AG09309 (cell line): ENCODE data around the gene EYS.

ENCODE experiments used
- DNase-seq: peaks from one replicate; pipeline ENCODE4 v3.0.0-alpha.2; 2010; ENCODE audit warnings: low read depth
- H3K4me3 ChIP-seq: 2 replicates; pipeline ENCODE4 v1.5.1; 2011; ENCODE audit warnings: mild to moderate bottlenecking, low read depth, low read length, moderate library complexity; ENCODE audit not compliant: control insufficient read depth
- TF ChIP-seq, protein P1 (sequence below): IDR thresholded peaks from 2 replicates; pipeline ENCODE4 v1.5.1; 2011; ENCODE audit warnings: mild to moderate bottlenecking, low read depth, low read length, inconsistent platforms; ENCODE audit not compliant: insufficient read depth, control insufficient read depth; ENCODE audit errors: missing control alignments

EYS gene

DNA sequence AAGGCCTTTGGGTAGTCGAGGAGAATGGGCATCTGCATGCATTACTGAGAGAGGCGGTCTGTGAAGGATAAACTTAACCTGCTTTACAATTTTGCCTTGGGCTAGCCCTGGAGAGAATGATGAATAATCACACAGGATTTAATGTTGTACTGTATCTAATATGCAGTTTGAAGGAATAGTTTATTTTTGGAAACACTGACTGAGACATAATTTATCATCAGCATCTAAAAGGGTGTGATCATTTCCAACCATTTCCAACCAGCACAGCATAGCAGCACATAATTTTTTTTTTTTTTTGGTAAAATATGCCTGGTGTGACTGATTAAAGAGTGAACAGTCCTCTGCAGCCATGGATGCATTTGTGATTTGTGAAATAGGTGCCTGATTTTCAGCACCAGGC lies 1552.0 kb downstream of the EYS start:
- H3K4me3 ChIP-seq = no peak overlapping the region
- TF ChIP-seq, protein P1, sequence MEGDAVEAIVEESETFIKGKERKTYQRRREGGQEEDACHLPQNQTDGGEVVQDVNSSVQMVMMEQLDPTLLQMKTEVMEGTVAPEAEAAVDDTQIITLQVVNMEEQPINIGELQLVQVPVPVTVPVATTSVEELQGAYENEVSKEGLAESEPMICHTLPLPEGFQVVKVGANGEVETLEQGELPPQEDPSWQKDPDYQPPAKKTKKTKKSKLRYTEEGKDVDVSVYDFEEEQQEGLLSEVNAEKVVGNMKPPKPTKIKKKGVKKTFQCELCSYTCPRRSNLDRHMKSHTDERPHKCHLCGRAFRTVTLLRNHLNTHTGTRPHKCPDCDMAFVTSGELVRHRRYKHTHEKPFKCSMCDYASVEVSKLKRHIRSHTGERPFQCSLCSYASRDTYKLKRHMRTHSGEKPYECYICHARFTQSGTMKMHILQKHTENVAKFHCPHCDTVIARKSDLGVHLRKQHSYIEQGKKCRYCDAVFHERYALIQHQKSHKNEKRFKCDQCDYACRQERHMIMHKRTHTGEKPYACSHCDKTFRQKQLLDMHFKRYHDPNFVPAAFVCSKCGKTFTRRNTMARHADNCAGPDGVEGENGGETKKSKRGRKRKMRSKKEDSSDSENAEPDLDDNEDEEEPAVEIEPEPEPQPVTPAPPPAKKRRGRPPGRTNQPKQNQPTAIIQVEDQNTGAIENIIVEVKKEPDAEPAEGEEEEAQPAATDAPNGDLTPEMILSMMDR = no peak
- no peak for DNase-seq

DNA sequence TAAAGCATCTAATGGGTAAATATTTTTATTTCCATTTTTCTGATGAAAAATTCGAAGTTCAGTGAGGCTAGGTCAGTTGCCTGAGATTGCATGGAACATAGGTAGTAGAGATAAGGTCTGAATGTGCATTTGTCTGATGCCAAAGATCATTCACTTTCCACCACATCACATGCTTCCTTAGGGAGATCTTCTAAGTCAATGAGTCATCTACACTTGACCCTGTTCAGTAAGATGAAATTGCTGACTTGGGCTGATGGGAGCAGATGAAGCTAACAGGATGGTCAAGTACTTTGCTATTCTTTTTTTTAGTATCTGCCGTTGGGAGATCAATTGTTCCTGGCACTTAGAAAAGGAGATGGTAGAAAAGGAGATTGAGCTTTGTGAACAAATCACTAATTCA lies 1560.2 kb downstream of the EYS start:
- TF ChIP-seq, protein P1 = no peak
- H3K4me3 ChIP-seq = no peak overlapping the region
- DNase-seq = no peak

DNA sequence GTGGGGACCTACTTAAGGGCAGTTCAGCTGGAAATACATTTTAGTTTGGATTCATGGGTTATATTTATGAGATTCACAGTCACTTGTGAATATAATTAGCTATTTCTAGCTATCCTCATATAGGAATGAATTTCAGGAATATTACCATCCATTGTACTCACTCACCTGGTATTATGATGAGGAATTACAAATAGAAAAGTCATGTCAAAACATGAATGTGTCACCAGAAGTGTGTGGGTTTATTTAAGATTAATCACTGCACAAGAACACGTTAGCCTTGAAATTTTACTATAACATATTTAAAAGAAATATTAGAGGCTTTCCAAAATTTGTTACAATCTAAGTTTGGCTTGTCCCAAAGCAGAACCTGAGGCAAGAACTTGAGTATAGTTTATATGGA lies 1560.9 kb downstream of the EYS start:
- no peak overlapping the region for H3K4me3 ChIP-seq
- DNase-seq = no peak
- TF ChIP-seq, protein P1 = no peak

DNA sequence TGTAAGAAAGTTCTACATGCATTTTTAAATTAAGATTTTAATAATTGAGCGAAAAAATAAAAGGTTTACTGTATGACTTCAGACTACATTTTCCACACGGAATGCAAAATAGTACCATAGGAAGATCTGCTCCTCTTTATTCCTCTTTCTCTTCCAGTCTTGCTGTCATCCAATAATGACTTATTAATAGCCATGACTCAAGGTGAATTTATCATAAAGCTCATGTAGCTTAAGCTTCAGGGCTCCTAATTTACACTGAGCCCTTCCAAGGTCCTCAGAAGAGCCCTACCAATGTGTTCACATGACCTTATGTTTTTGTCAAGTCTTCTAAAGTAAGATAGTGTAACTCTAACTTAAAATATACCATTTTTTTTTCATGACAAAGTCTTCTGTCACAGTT lies 1561.4 kb downstream of the EYS start:
- no peak for DNase-seq
- no peak overlapping the region for H3K4me3 ChIP-seq
- TF ChIP-seq, protein P1 = no peak

DNA sequence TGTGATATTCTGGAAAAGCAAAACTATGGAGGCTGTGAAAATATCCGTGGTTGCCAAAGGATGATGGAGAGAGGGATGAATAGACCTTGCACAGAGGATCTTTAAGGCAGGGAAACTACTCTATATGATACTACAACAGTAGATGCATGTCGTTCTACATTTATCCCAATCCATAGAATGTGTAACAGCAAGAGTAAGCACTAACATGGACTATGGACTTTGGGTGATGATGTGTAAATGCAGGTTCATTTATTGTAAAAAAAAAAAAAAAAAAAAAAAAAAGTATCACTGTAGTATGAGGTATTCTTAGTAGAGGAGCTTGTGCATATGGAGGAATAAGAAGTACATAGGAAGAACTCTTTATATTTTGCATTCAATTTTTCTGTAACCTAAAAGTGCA lies 1563.9 kb downstream of the EYS start:
- TF ChIP-seq, protein P1 = no peak
- DNase-seq = no peak
- no peak overlapping the region for H3K4me3 ChIP-seq

DNA sequence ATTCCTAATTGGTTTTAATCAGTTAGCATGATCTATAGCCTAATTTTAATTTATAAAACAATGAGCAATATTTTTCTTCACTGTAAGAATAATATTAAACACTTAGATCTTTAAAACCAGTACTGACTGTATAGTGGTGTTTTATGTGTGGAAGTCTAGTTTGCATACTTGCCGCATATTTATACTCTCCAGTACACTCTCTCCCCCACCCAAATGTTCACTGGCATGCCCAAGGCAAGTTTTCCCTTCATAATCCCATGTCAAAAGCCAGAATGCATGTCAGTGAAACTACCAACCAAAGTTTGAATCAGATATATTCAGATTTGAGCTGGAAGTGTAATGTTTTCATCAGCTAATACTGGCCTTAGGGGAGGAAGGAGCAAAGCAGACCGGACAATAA lies 1565.3 kb downstream of the EYS start:
- no peak for DNase-seq
- no peak overlapping the region for H3K4me3 ChIP-seq
- TF ChIP-seq, protein P1 = no peak
